SH-SY5Y (cell line): ENCODE results near the gene ZNF343.

ENCODE experiments used
- GATA2 ChIP-seq: IDR thresholded peaks from 2 replicates; pipeline ENCODE4 v1.6.1; 2011; ENCODE audit warnings: mild to moderate bottlenecking, low read depth, low read length
- GATA3 ChIP-seq: IDR thresholded peaks from 2 replicates; pipeline ENCODE4 v1.6.1; 2011; ENCODE audit warnings: low read depth, mild to moderate bottlenecking, low read length, moderate library complexity

DNA sequence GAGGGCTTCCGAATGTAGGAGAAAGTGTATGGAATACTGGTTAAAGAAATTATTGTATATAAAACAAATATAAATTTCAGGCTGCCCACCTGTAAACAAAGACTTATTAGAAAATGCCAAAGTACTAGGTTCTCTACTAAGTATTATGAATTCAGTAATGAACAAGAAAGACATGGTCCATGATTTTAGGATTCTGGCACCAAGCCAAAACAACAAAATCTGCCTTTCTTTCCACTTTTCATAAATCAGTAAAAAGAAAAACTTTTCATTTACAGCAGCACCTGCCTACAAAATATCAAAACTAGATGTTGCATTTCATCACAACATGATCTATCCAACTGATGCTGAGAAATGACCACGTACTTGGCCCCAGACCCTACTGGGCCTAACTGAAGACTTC lies 23.6 kb downstream of the ZNF343 start:
- no peak for TF ChIP-seq GATA2
- no peak for TF ChIP-seq GATA3
